Measurements from ENCODE around the gene ZNF672.
A peak's percentile ranks its signal among the peaks of the same experiment; 100 is the strongest.

Gene ZNF672

DNA sequence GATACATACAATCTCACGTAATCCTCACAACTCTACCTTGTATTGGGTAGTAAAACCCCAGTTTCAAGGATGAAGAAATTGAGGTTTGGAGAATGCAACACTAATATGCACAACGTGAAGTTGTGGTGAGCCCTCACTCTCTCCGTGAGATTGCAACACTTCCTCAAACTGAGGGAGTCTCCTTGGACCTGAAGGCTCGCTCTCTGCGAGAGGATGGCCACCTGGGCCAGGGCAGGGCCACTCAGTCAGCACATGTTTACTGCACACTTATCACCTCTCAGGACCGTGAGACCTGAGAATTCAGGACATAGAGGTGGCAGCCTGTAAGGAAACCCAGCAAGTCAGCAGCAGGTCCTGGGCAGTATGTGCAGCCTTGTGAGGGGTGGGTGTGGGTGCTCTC lies 21.0 kb upstream of the ZNF672 start:
- Mint-ChIP-seq H3K27me3 (no peaks in the 10 kb centered on the region), H3K27ac (peak overlapping the region in 1 of 2 donors; percentile 89), H3K4me3 (no peak overlapping the region), H3K36me3 (ENCODE audit: insufficient read depth) (peaks cover 50% of the 10 kb centered on the region), H3K4me1 (ENCODE audit: low read depth in 2 of 2) (peaks cover 35 to 39% of the 10 kb centered on the region in 2 donors), H3K9me3 (no peaks in the 10 kb centered on the region)
- ATAC-seq (replicated peaks) (no peak), DNase-seq (no peak)

GRCh38 chr1:248818505-248819374 lies 19.3 kb upstream of the ZNF672 start:
- peak overlapping the region in 1 of 2 donors; percentile 17 for H3K4me3 Mint-ChIP-seq
- H3K9me3 Mint-ChIP-seq, result no peaks in the 10 kb centered on the region
- ATAC-seq (replicated peaks) (peak; percentile 8), DNase-seq (no peak)
- H3K4me1 Mint-ChIP-seq (ENCODE audit: low read depth in 2 of 2), result peaks cover 49 to 51% of the 10 kb centered on the region in 2 donors
- H3K36me3 Mint-ChIP-seq (ENCODE audit: insufficient read depth), result peaks cover 39% of the 10 kb centered on the region
- H3K27ac Mint-ChIP-seq, result peak overlapping the region; percentile 80 to 89
- H3K27me3 Mint-ChIP-seq, result no peaks in the 10 kb centered on the region

DNA sequence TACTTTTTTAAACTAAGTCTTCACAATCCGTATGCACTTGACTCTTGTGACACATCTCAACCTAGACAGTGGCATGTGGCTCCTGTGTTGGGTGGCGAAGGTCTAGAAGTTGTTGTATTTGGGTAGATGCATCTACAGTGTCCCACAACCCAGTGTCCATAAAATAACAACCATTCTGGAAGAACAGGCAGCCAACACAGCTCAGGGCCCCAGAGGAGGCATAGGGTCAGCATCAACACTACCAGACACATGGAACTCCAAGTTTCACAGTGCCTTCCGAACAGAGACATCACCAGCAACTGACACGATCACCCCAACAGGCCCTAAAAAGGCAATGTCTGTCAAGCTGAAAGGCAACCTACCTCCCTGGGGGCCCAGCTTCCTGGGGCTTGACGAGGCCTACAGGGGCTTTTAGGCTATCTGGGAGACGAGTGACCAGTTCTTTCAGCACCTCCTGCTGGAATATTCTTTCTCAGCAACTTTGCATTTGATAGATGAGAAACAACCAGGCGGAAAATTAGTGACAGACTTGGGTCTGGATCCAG lies 17.9 kb upstream of the ZNF672 start:
- peak overlapping the region; percentile 46 to 66 for H3K27ac Mint-ChIP-seq
- peaks cover 63 to 65% of the 10 kb centered on the region in 2 donors for H3K4me1 Mint-ChIP-seq (ENCODE audit: low read depth in 2 of 2)
- H3K27me3 Mint-ChIP-seq, result no peaks in the 10 kb centered on the region
- no peak overlapping the region for H3K4me3 Mint-ChIP-seq
- DNase-seq (no peak), ATAC-seq (replicated peaks) (no peak)
- peaks cover 33% of the 10 kb centered on the region for H3K36me3 Mint-ChIP-seq (ENCODE audit: insufficient read depth)
- no peaks in the 10 kb centered on the region for H3K9me3 Mint-ChIP-seq

- Mint-ChIP-seq H3K9me3 (no peaks in the 10 kb centered on the region), H3K36me3 (ENCODE audit: insufficient read depth) (peaks cover 34% of the 10 kb centered on the region), H3K4me1 (ENCODE audit: low read depth in 2 of 2) (peaks cover 70 to 73% of the 10 kb centered on the region in 2 donors), H3K27me3 (no peaks in the 10 kb centered on the region), H3K27ac (peak overlapping the region; percentile 46 to 66), H3K4me3 (peak overlapping the region in 1 of 2 donors; percentile 18)
- ATAC-seq (replicated peaks), result no peak
- DNase-seq, result no peak
Observed at GRCh38 chr1:248821101-248821500, 16.9 kb upstream of the ZNF672 start.

DNA sequence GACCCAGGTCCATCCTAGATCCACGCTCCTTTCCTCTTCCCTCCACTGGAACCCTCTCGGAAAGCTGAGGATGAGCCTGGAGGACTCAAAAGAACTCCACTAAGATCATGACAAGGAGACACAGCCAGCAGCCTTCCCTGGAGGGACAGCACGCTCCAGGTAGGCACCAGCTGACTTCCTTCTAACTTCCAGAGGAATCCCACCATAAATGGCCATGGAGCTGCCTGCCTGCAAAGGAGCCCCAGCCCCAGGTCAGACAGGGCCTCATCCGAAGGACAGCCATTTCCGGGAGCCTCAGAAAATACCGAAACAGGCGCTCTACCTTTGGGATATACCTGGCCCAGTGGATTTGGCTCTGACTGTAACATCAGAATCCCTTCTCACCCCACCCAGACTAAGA lies 16.4 kb upstream of the ZNF672 start:
- H3K9me3 Mint-ChIP-seq, result peaks cover 0 to 3% of the 10 kb centered on the region in 2 donors
- peaks cover 34% of the 10 kb centered on the region for H3K36me3 Mint-ChIP-seq (ENCODE audit: insufficient read depth)
- ATAC-seq (replicated peaks), result no peak
- no peak overlapping the region for H3K27ac Mint-ChIP-seq
- no peak for DNase-seq
- H3K4me3 Mint-ChIP-seq, result no peak overlapping the region
- H3K4me1 Mint-ChIP-seq (ENCODE audit: low read depth in 2 of 2), result peaks cover 71 to 75% of the 10 kb centered on the region in 2 donors
- H3K27me3 Mint-ChIP-seq, result no peaks in the 10 kb centered on the region

DNA sequence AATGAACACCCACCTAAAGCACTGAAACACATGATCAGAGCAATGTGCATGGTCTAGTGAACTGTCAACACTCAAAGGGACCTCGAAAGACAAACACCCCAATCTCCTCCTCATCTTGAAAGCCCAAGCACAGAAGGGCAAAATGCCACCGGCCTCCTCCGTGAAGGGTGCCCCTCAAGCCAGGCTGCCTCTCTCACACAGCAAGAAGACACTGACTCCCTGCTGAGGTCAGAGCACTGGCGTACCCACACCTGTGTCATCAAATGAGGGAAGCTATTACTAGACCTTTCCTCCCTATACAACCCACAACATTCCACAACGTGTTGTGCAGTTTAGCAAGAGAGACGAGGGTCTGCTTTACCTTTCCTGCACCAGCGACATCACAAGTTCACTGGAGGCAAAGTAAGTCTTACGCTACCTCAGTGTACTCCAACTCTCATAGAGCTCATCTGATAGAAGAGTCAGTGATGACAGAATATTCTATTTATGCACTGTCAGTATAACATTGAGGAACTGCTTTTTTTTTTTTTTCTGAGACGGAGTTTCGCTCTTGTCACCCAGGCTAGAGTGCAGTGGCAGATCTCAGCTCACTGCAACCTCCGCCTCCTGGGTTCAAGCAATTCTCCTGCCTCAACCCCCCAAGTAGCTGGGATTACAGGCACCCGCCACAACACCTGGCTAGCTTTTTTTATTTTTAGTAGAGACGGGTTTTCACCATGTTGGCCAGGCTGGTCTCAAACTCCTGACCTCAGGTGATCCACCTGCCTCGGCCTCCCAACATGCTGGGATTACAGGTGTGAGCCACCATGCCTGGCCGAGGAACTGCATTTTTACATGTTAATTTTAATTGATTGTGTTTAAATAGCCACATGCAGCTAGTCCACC lies 15.6 kb upstream of the ZNF672 start:
- ATAC-seq (replicated peaks) (no peak), DNase-seq (no peak)
- H3K36me3 Mint-ChIP-seq (ENCODE audit: insufficient read depth), result peaks cover 34% of the 10 kb centered on the region
- H3K4me3 Mint-ChIP-seq, result peak overlapping the region; percentile 20 to 95
- H3K27ac Mint-ChIP-seq, result peak overlapping the region in 1 of 2 donors; percentile 12
- H3K4me1 Mint-ChIP-seq (ENCODE audit: low read depth in 2 of 2), result peaks cover 74 to 79% of the 10 kb centered on the region in 2 donors
- H3K9me3 Mint-ChIP-seq, result peaks cover 0 to 6% of the 10 kb centered on the region in 2 donors
- H3K27me3 Mint-ChIP-seq, result no peaks in the 10 kb centered on the region

GRCh38 chr1:248823517-248824001 lies 14.5 kb upstream of the ZNF672 start:
- no peak for ATAC-seq (replicated peaks)
- Mint-ChIP-seq H3K4me3 (peak overlapping the region; percentile 87 to 95), H3K36me3 (ENCODE audit: insufficient read depth) (peaks cover 34% of the 10 kb centered on the region), H3K9me3 (peaks cover 0 to 6% of the 10 kb centered on the region in 2 donors), H3K4me1 (ENCODE audit: low read depth in 2 of 2) (peaks cover 67 to 70% of the 10 kb centered on the region in 2 donors), H3K27ac (peak overlapping the region in 1 of 2 donors; percentile 47), H3K27me3 (no peaks in the 10 kb centered on the region)
- no peak for DNase-seq

DNA sequence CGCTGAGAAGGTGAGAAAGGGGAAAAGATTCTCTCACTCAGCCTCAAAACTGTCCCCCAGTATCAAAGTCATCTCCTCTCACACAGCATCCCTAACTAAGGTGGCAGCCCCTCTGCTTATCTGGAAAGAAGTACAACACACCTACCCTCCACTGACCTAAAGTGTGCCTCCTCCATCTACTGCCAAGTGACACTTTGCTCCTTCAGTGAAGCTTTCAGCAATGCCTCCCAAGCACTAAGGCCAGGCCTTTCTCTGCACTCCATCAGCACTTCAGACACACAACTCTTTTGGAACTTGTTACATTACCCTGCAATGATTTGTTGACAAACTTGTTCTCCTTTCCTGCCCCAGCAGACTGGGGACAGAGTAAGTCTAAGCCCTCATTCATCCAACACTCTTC lies 13.7 kb upstream of the ZNF672 start:
- Mint-ChIP-seq H3K36me3 (ENCODE audit: insufficient read depth) (peaks cover 30% of the 10 kb centered on the region), H3K27me3 (no peaks in the 10 kb centered on the region), H3K9me3 (peaks cover 0 to 6% of the 10 kb centered on the region in 2 donors), H3K27ac (peak overlapping the region; percentile 47 to 99), H3K4me3 (peak overlapping the region; percentile 87 to 95), H3K4me1 (ENCODE audit: low read depth in 2 of 2) (peaks cover 61 to 65% of the 10 kb centered on the region in 2 donors)
- DNase-seq (no peak), ATAC-seq (replicated peaks) (no peak)

- peak overlapping the region; percentile 91 to 99 for H3K27ac Mint-ChIP-seq
- ATAC-seq (replicated peaks) (no peak), DNase-seq (no peak)
- H3K36me3 Mint-ChIP-seq (ENCODE audit: insufficient read depth), result peaks cover 30% of the 10 kb centered on the region
- H3K4me1 Mint-ChIP-seq (ENCODE audit: low read depth in 2 of 2), result peaks cover 61 to 63% of the 10 kb centered on the region in 2 donors
- peaks cover 0 to 6% of the 10 kb centered on the region in 2 donors for H3K9me3 Mint-ChIP-seq
- no peaks in the 10 kb centered on the region for H3K27me3 Mint-ChIP-seq
- H3K4me3 Mint-ChIP-seq, result peak overlapping the region; percentile 87 to 95
Observed at GRCh38 chr1:248824701-248825100, 13.3 kb upstream of the ZNF672 start.

DNA sequence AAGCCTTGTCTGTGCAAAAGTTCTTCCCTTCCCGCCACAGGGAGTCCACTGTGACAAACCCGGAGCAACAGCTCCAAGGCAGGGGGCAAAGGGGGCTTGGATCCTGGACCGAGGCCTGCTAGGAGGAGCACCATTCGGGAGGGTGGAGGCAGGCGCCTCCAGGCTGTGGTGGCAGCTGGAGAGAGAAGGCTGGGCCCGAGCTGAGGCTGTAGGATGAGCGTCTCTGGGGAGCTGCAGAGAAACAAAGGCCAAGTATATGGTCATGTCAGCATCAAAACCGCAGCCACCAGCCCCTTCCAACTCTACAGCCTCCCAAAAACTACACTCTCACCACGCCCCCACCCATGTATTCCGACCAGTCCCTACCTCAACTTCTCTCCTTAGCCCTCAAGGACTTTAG lies 12.9 kb upstream of the ZNF672 start:
- peak overlapping the region; percentile 87 to 95 for H3K4me3 Mint-ChIP-seq
- H3K27ac Mint-ChIP-seq, result peak overlapping the region; percentile 91 to 99
- peaks cover 27% of the 10 kb centered on the region for H3K36me3 Mint-ChIP-seq (ENCODE audit: insufficient read depth)
- no peaks in the 10 kb centered on the region for H3K27me3 Mint-ChIP-seq
- ATAC-seq (replicated peaks), result no peak
- peaks cover 59 to 61% of the 10 kb centered on the region in 2 donors for H3K4me1 Mint-ChIP-seq (ENCODE audit: low read depth in 2 of 2)
- no peak for DNase-seq
- peaks cover 0 to 6% of the 10 kb centered on the region in 2 donors for H3K9me3 Mint-ChIP-seq

- H3K9me3 Mint-ChIP-seq, result peaks cover 0 to 6% of the 10 kb centered on the region in 2 donors
- H3K27me3 Mint-ChIP-seq, result no peaks in the 10 kb centered on the region
- peak overlapping the region; percentile 87 to 95 for H3K4me3 Mint-ChIP-seq
- ATAC-seq (replicated peaks), result no peak
- no peak for DNase-seq
- H3K27ac Mint-ChIP-seq, result peak overlapping the region; percentile 91 to 99
- peaks cover 23% of the 10 kb centered on the region for H3K36me3 Mint-ChIP-seq (ENCODE audit: insufficient read depth)
- peaks cover 55 to 57% of the 10 kb centered on the region in 2 donors for H3K4me1 Mint-ChIP-seq (ENCODE audit: low read depth in 2 of 2)
Observed at GRCh38 chr1:248825573-248825908, 12.5 kb upstream of the ZNF672 start.

- ATAC-seq (replicated peaks), result peak; percentile 84
- Mint-ChIP-seq H3K36me3 (ENCODE audit: insufficient read depth) (peaks cover 23% of the 10 kb centered on the region), H3K4me1 (ENCODE audit: low read depth in 2 of 2) (peaks cover 50 to 52% of the 10 kb centered on the region in 2 donors), H3K4me3 (peak within 1 kb of the TSS; percentile 87 to 95), H3K27me3 (peaks cover 0 to 4% of the 10 kb centered on the region in 2 donors), H3K27ac (peak within 1 kb of the TSS; percentile 91 to 99), H3K9me3 (peaks cover 0 to 6% of the 10 kb centered on the region in 2 donors)
- peak; percentile 86 to 91 (median 88) for DNase-seq
Observed at GRCh38 chr1:248825909-248826760, 11.9 kb upstream of the ZNF672 start, which contains the start of gene SH3BP5L. Gene SH3BP5L (minus strand): TSS chr1:248825915. CDS start chr1:248824935, 980 bp downstream.

All from effector memory CD8-positive, alpha-beta T cell (primary cell).